ENCODE results near the gene NEURL1B. TPM values are rescaled to one million over a fixed set of nuclear protein-coding genes. Genes with fewer than 3 reads are reported as not detected.

Gene NEURL1B
- total RNA-seq, 2 experiments from 2014 or later: 0.32 to 0.57 TPM

DNA sequence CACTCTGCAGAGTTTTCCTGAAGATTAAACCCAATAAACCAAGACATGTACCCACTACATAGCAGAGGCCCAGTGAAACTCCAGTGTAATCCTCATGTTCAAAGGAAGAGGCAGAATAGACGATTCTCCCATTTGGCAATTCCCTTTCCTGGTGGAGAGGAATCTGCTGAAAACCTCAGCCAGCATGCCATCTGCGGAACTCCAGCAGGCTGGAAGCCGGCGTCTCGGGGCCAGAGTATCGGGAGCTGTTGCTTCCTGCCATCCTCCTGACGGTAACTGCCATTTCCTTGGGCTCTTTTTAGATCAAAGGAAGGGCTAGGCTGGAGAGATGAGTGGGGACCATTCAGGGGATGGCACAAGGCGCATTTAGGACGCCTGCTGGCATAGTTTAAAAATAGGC lies 20.5 kb downstream of the NEURL1B start:
- no TSS peak for BruUV-seq (replicated peaks)
- CTCF ChIA-PET (ENCODE audit: unreplicated experiment): no interaction called here
- intact Hi-C loops (cut with micrococcal nuclease; ENCODE audit: unreplicated experiment): no loop called here
- H3K9me2 ChIP-seq (ENCODE audit: insufficient read depth, low read length): no peaks in the 10 kb centered on the region
- no peak overlapping the region for H3K27ac ChIP-seq (ENCODE audit: low read depth, low read length, poor library complexity, severe bottlenecking)
- H3K4me3 ChIP-seq (ENCODE audit: low read depth, low read length, poor library complexity, severe bottlenecking): no peak overlapping the region
- no peaks in the 10 kb centered on the region for H3K4me1 ChIP-seq (ENCODE audit: insufficient read depth, low read length, poor library complexity, severe bottlenecking)
- DNase-seq (ENCODE audit: low spot score): no peak
- H3K79me2 ChIP-seq (ENCODE audit: insufficient read depth, low read depth, low read length): no peaks in the 10 kb centered on the region
- TF ChIP-seq, protein P1, sequence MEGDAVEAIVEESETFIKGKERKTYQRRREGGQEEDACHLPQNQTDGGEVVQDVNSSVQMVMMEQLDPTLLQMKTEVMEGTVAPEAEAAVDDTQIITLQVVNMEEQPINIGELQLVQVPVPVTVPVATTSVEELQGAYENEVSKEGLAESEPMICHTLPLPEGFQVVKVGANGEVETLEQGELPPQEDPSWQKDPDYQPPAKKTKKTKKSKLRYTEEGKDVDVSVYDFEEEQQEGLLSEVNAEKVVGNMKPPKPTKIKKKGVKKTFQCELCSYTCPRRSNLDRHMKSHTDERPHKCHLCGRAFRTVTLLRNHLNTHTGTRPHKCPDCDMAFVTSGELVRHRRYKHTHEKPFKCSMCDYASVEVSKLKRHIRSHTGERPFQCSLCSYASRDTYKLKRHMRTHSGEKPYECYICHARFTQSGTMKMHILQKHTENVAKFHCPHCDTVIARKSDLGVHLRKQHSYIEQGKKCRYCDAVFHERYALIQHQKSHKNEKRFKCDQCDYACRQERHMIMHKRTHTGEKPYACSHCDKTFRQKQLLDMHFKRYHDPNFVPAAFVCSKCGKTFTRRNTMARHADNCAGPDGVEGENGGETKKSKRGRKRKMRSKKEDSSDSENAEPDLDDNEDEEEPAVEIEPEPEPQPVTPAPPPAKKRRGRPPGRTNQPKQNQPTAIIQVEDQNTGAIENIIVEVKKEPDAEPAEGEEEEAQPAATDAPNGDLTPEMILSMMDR (conservative IDR thresholded peaks at IDR 0.05; ENCODE audit: low read length): no peak
- no peak for TF ChIP-seq EZH2phosphoT487 (IDR thresholded peaks at IDR 0.05; ENCODE audit: borderline replicate concordance, low read depth, low read length)
- H3K36me3 ChIP-seq (ENCODE audit: insufficient read depth, low read length): no peaks in the 10 kb centered on the region
- H3K9me3 ChIP-seq (ENCODE audit: low read length): no peaks in the 10 kb centered on the region
- no peaks in the 10 kb centered on the region for H4K20me1 ChIP-seq (ENCODE audit: insufficient read depth, low read length)
- H3K4me2 ChIP-seq (ENCODE audit: low read length): no peak overlapping the region
- H2AFZ ChIP-seq (ENCODE audit: low read length): no peak overlapping the region
- POLR2A ChIA-PET: no interaction called here

DNA sequence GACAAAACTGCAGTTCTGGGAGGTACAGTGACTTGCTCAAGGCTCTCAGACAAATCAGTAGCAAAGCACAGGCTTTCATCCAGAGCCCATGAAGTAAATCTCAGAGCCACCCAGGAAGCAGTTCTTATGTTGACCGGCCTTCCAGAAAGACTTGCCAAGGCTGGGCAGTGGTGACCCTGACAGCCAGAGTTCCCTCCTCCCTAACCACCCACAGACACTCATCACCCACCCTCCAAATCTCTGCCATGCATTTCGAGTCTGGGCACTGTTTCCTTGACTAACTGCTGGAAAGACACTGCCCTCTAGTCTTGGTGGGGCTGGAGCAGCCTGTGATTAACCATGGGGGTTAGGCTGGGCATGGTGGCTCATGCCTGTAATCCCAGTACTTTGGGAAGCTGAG lies 21.5 kb downstream of the NEURL1B start:
- Histone ChIP-seq H2AFZ (ENCODE audit: low read length) (no peak overlapping the region), H4K20me1 (ENCODE audit: insufficient read depth, low read length) (no peaks in the 10 kb centered on the region), H3K4me3 (ENCODE audit: low read depth, low read length, poor library complexity, severe bottlenecking) (no peak overlapping the region), H3K27ac (ENCODE audit: low read depth, low read length, poor library complexity, severe bottlenecking) (no peak overlapping the region), H3K4me2 (ENCODE audit: low read length) (no peak overlapping the region), H3K79me2 (ENCODE audit: insufficient read depth, low read depth, low read length) (no peaks in the 10 kb centered on the region), H3K9me2 (ENCODE audit: insufficient read depth, low read length) (no peaks in the 10 kb centered on the region), H3K36me3 (ENCODE audit: insufficient read depth, low read length) (no peaks in the 10 kb centered on the region), H3K9me3 (ENCODE audit: low read length) (no peaks in the 10 kb centered on the region), H3K4me1 (ENCODE audit: insufficient read depth, low read length, poor library complexity, severe bottlenecking) (no peaks in the 10 kb centered on the region)
- DNase-seq (ENCODE audit: low spot score): no peak
- TF ChIP-seq, protein P1 (conservative IDR thresholded peaks at IDR 0.05; ENCODE audit: low read length): no peak
- no peak for TF ChIP-seq EZH2phosphoT487 (IDR thresholded peaks at IDR 0.05; ENCODE audit: borderline replicate concordance, low read depth, low read length)
- ChIA-PET POLR2A (no interaction called here), CTCF (ENCODE audit: unreplicated experiment) (no interaction called here)
- intact Hi-C loops (cut with micrococcal nuclease; ENCODE audit: unreplicated experiment): no loop called here
- BruUV-seq (replicated peaks): no TSS peak

DNA sequence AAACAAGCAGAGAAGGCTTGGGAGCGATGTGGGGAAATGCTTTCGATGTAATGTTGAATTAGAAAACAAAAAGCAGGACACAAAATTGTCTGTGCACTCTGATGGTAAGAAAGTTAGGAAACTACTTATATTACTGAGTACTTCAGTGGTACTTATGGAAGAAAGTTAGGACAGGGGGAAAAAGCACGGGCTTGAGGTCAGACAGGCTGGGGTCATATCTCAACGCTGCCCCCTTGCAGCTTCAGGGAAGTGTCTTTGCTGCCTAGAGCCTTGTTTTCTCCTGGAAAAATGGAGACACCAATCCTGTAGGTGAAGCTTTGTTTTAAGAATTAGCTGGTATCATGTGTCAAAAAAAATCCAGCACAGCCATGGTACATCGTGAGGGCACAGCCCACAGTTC lies 23.0 kb downstream of the NEURL1B start:
- H3K4me3 ChIP-seq (ENCODE audit: low read depth, low read length, poor library complexity, severe bottlenecking): no peak overlapping the region
- CTCF ChIA-PET (ENCODE audit: unreplicated experiment): no interaction called here
- no peaks in the 10 kb centered on the region for H3K36me3 ChIP-seq (ENCODE audit: insufficient read depth, low read length)
- no peaks in the 10 kb centered on the region for H3K4me1 ChIP-seq (ENCODE audit: insufficient read depth, low read length, poor library complexity, severe bottlenecking)
- no peak overlapping the region for H2AFZ ChIP-seq (ENCODE audit: low read length)
- POLR2A ChIA-PET: no interaction called here
- no peaks in the 10 kb centered on the region for H3K9me2 ChIP-seq (ENCODE audit: insufficient read depth, low read length)
- TF ChIP-seq EZH2phosphoT487 (IDR thresholded peaks at IDR 0.05; ENCODE audit: borderline replicate concordance, low read depth, low read length): no peak
- TF ChIP-seq, protein P1 (conservative IDR thresholded peaks at IDR 0.05; ENCODE audit: low read length): no peak
- no peak overlapping the region for H3K27ac ChIP-seq (ENCODE audit: low read depth, low read length, poor library complexity, severe bottlenecking)
- no peaks in the 10 kb centered on the region for H3K79me2 ChIP-seq (ENCODE audit: insufficient read depth, low read depth, low read length)
- no peak for DNase-seq (ENCODE audit: low spot score)
- BruUV-seq (replicated peaks): no TSS peak
- intact Hi-C loops (cut with micrococcal nuclease; ENCODE audit: unreplicated experiment): no loop called here
- H3K4me2 ChIP-seq (ENCODE audit: low read length): no peak overlapping the region
- no peaks in the 10 kb centered on the region for H4K20me1 ChIP-seq (ENCODE audit: insufficient read depth, low read length)
- H3K9me3 ChIP-seq (ENCODE audit: low read length): no peaks in the 10 kb centered on the region
